HG02763 (cell line): ENCODE results near the gene TMEM255B.

ENCODE experiments used
- ATAC-seq: cut with Tn5 transposase; IDR thresholded peaks from one replicate; pipeline ENCODE4 v1.9.1; 2021; ENCODE audit warnings: mild to moderate bottlenecking, moderate library complexity; ENCODE audit not compliant: unreplicated experiment

TMEM255B gene

GRCh38 chr13:113765564-113765910 is 6.5 kb downstream of the TMEM255B start:
- ATAC-seq: no peak

GRCh38 chr13:113766035-113766800 is 7.2 kb downstream of the TMEM255B start:
- no peak for ATAC-seq

GRCh38 chr13:113767366-113767765 is 8.3 kb downstream of the TMEM255B start:
- no peak for ATAC-seq

GRCh38 chr13:113768018-113768905 is 9.2 kb downstream of the TMEM255B start:
- ATAC-seq: no peak

GRCh38 chr13:113769106-113769505 is 10.1 kb downstream of the TMEM255B start:
- ATAC-seq: no peak

- no peak for ATAC-seq
Observed at GRCh38 chr13:113769881-113770280, 10.9 kb downstream of the TMEM255B start.

- no peak for ATAC-seq
Observed at GRCh38 chr13:113770441-113770840, 11.4 kb downstream of the TMEM255B start.

GRCh38 chr13:113770937-113771336 is 11.9 kb downstream of the TMEM255B start:
- ATAC-seq: no peak

GRCh38 chr13:113771709-113772331 is 12.8 kb downstream of the TMEM255B start:
- no peak for ATAC-seq

GRCh38 chr13:113774177-113775107 is 15.4 kb downstream of the TMEM255B start:
- ATAC-seq: no peak

- ATAC-seq: no peak
Observed at GRCh38 chr13:113775451-113776145, 16.6 kb downstream of the TMEM255B start.

GRCh38 chr13:113776231-113777125 is 17.5 kb downstream of the TMEM255B start:
- no peak for ATAC-seq

- ATAC-seq: no peak
Observed at GRCh38 chr13:113777311-113778260, 18.6 kb downstream of the TMEM255B start.

- no peak for ATAC-seq
Observed at GRCh38 chr13:113781571-113781970, 22.5 kb downstream of the TMEM255B start.

GRCh38 chr13:113782472-113782871 is 23.4 kb downstream of the TMEM255B start:
- ATAC-seq: no peak

- ATAC-seq: no peak
Observed at GRCh38 chr13:113783200-113783881, 24.3 kb downstream of the TMEM255B start.

- no peak for ATAC-seq
Observed at GRCh38 chr13:113783966-113784644, 25.1 kb downstream of the TMEM255B start.
